Neural crest cell (in vitro differentiated cells): ENCODE data around the gene DYRK3. TPM values are rescaled to one million over a fixed set of nuclear protein-coding genes. Genes with fewer than 3 reads are reported as not detected.
"Not testable (repeated sequence)": the region's sequence is repeated elsewhere in the genome, so short reads cannot be mapped to it uniquely, and the experiment has no call there.

Experiments used
- DNase-seq: peaks from one replicate; pipeline ENCODE4 v3.0.0; 2021; ENCODE audit warnings: low read depth, mixed read lengths, low spot score
- H3K27ac Mint-ChIP-seq: one replicate; pipeline ENCODE4 v1.8.0; 2021; ENCODE audit warnings: mild to moderate bottlenecking, mixed read lengths; ENCODE audit not compliant: unreplicated experiment
- H3K27me3 Mint-ChIP-seq: 2 replicates; pipeline ENCODE4 v1.8.0; 2021; ENCODE audit warnings: low read depth, mild to moderate bottlenecking, mixed read lengths
- H3K36me3 Mint-ChIP-seq: 2 replicates; pipeline ENCODE4 v1.8.0; 2021; ENCODE audit warnings: low read depth, mild to moderate bottlenecking, mixed read lengths
- H3K4me1 Mint-ChIP-seq: 2 replicates; pipeline ENCODE4 v1.8.0; 2021; ENCODE audit warnings: mixed read lengths
- H3K4me3 Mint-ChIP-seq: one replicate; pipeline ENCODE4 v1.8.0; 2021; ENCODE audit warnings: mild to moderate bottlenecking, mixed read lengths
- H3K9me3 Mint-ChIP-seq: 2 replicates; pipeline ENCODE4 v1.8.0; 2021; ENCODE audit warnings: mixed read lengths
- CTCF ChIP-seq: fragments of 200-600 bp; sonication (generic); conservative IDR thresholded peaks from 2 replicates; pipeline ENCODE4 v1.5.0; 2021; ENCODE audit warnings: antibody characterized with exemption, mild to moderate bottlenecking
- total RNA-seq: library from RNA; stranded (reverse); gene quantifications from 2 replicates; pipeline ENCODE4 v1.2.1, GENCODE V29; 2021

The DYRK3 gene
- total RNA-seq, 1 donor from 2014 or later = 12.5 TPM

GRCh38 chr1:206608108-206608698 is 27.1 kb upstream of the DYRK3 start:
- DNase-seq = peak; percentile 48
- H3K27me3 Mint-ChIP-seq = no peaks in the 10 kb centered on the region
- TF ChIP-seq CTCF = peak; percentile 76
- H3K9me3 Mint-ChIP-seq = no peaks in the 10 kb centered on the region
- H3K4me3 Mint-ChIP-seq = no peak overlapping the region
- H3K4me1 Mint-ChIP-seq = peaks cover 15% of the 10 kb centered on the region
- no peak overlapping the region for H3K27ac Mint-ChIP-seq
- H3K36me3 Mint-ChIP-seq = no peaks in the 10 kb centered on the region

- H3K36me3 Mint-ChIP-seq = no peaks in the 10 kb centered on the region
- no peak for DNase-seq
- no peak overlapping the region for H3K27ac Mint-ChIP-seq
- H3K4me3 Mint-ChIP-seq = peak overlapping the region; percentile 31
- peaks cover 15% of the 10 kb centered on the region for H3K4me1 Mint-ChIP-seq
- H3K9me3 Mint-ChIP-seq = no peaks in the 10 kb centered on the region
- no peaks in the 10 kb centered on the region for H3K27me3 Mint-ChIP-seq
- no peak for TF ChIP-seq CTCF
Observed at GRCh38 chr1:206609229-206609991, 25.9 kb upstream of the DYRK3 start.

GRCh38 chr1:206612129-206612876 is 23.0 kb upstream of the DYRK3 start, which contains the start of gene EIF2D:
EIF2D (minus strand) TSS chr1:206612465; CDS start chr1:206612342, 123 bp downstream.
- Mint-ChIP-seq H3K27me3 (peaks cover 16% of the 10 kb centered on the region), H3K4me3 (peak within 1 kb of the TSS; percentile 91), H3K4me1 (peaks cover 15% of the 10 kb centered on the region), H3K27ac (peak within 1 kb of the TSS; percentile 100), H3K36me3 (no peaks in the 10 kb centered on the region), H3K9me3 (no peaks in the 10 kb centered on the region)
- DNase-seq = peak; percentile 98
- peak; percentile 96 for TF ChIP-seq CTCF

- H3K4me1 Mint-ChIP-seq, DNase-seq, H3K4me3 Mint-ChIP-seq, H3K9me3 Mint-ChIP-seq, H3K27ac Mint-ChIP-seq, H3K36me3 Mint-ChIP-seq: not testable (repeated sequence)
- H3K27me3 Mint-ChIP-seq = peaks cover 26% of the 10 kb centered on the region
Observed at GRCh38 chr1:206626396-206626795, 8.9 kb upstream of the DYRK3 start.

GRCh38 chr1:206628916-206629315 is 6.4 kb upstream of the DYRK3 start:
- DNase-seq = no peak
- no peaks in the 10 kb centered on the region for H3K9me3 Mint-ChIP-seq
- H3K4me3 Mint-ChIP-seq = no peak overlapping the region
- TF ChIP-seq CTCF = no peak
- H3K27me3 Mint-ChIP-seq = peaks cover 20% of the 10 kb centered on the region
- H3K4me1 Mint-ChIP-seq = peaks cover 8% of the 10 kb centered on the region
- no peak overlapping the region for H3K27ac Mint-ChIP-seq
- no peaks in the 10 kb centered on the region for H3K36me3 Mint-ChIP-seq
